ENCODE results near the gene SLC39A2.

Gene SLC39A2

DNA sequence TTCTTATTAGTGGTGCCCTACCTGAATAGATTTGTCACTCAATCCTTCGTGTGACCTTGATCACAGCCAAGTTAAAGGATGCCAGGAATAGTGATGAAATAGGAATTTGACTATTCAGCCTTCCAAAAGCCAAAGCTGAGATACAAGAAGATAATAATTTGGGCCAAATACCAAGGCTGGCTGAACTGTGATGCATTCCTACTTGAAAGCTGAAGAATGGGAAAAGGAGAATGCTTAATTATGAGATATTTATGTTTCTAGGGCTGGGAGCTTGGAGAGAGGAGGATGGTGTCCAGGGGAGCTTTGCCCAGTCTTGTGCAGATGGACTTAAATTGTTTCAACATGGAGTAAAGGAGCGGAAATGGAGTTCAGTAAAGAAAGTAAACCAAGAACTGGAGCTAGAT lies 48.3 kb downstream of the SLC39A2 start:
- no peak for DNase-seq (ENCODE audit: low spot score)

DNA sequence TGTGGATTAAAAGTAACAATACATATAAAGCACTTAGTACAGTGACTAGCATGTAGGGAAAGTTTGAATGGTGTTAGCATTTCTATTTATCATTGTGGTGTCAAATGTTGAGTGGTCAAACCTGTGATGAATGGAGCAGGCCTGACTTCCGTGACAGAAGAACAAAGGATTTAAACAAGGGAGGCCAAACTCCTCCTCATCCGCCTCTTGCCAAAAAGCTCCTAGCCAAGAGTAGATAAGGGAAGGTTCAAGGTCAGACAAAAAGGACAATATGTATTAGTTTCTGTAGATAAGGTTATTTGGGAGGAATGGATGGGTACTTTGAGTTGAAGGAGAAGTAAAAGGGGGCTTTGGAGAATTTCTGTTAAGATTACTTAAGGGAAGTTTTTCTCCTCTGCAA lies 49.5 kb downstream of the SLC39A2 start:
- no peak for DNase-seq (ENCODE audit: low spot score)

DNA sequence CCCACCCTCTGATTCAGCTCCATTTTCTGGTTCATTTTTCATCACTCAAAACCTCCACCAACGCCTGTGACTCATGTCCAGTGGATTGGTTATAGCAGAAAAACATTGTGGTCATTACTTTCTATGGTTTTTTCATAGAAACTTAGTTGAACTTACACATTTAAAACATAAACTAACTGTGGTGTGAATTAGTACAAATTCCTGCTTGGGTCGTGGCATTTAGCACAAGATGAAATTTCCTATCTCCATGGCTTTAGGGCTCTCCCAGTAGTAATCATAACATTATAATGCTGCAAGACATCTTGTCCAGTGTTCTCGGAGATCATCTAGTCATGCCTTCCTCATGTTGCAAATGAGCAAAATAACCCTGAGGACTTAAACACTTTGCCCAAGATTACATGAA lies 50.2 kb downstream of the SLC39A2 start:
- DNase-seq (ENCODE audit: low spot score), result no peak

- DNase-seq (ENCODE audit: low spot score), result no peak
Measured at GRCh38 chr14:21050597-21050996, 51.5 kb downstream of the SLC39A2 start.
